RWPE2 (cell line): ENCODE measurements around the gene MANSC4.

Source experiments
- ATAC-seq: fragments of 200-7000 bp; cut with Tn5 transposase; 3 replicates; pipeline ENCODE4 v1.9.1; 2021; ENCODE audit warnings: low read depth
- DNase-seq: peaks from one replicate; pipeline ENCODE4 v3.0.0-alpha.2; 2020; ENCODE audit warnings: low spot score
- H3K27ac ChIP-seq: fragments of 450-650 bp; 2 replicates; pipeline ENCODE4 v1.5.1; 2017; ENCODE audit warnings: mild to moderate bottlenecking; ENCODE audit not compliant: poor library complexity, severe bottlenecking
- H3K27me3 ChIP-seq: fragments of 250-450 bp; sonication (Bioruptor Pico); 2 replicates; pipeline ENCODE4 v1.5.1; 2021; ENCODE audit warnings: mild to moderate bottlenecking, moderate library complexity; ENCODE audit not compliant: insufficient read depth, poor library complexity, severe bottlenecking
- H3K36me3 ChIP-seq: fragments of 250-450 bp; sonication (Bioruptor Pico); 2 replicates; pipeline ENCODE4 v1.5.1; 2020; ENCODE audit warnings: low read depth, mild to moderate bottlenecking, moderate library complexity
- H3K4me1 ChIP-seq: fragments of 250-450 bp; sonication (Bioruptor Pico); 2 replicates; pipeline ENCODE4 v1.5.1; 2021; ENCODE audit warnings: mild to moderate bottlenecking, moderate library complexity; ENCODE audit not compliant: insufficient read depth, poor library complexity, severe bottlenecking
- H3K4me3 ChIP-seq: fragments of 250-450 bp; sonication (Bioruptor Pico); 2 replicates; pipeline ENCODE4 v1.5.1; 2021; ENCODE audit warnings: mild to moderate bottlenecking, moderate library complexity; ENCODE audit not compliant: severe bottlenecking
- H3K9me3 ChIP-seq: fragments of 250-450 bp; sonication (Bioruptor Pico); 2 replicates; pipeline ENCODE4 v1.5.1; 2021; ENCODE audit warnings: mild to moderate bottlenecking, moderate library complexity; ENCODE audit not compliant: severe bottlenecking
- TF ChIP-seq, protein P1 (sequence below): fragments of 450-650 bp; IDR thresholded peaks from one replicate; pipeline ENCODE4 v1.5.1; 2017; ENCODE audit warnings: mild to moderate bottlenecking, moderate library complexity; ENCODE audit not compliant: poor library complexity, severe bottlenecking

Gene MANSC4

GRCh38 chr12:27818401-27818918 is 38.4 kb upstream of the MANSC4 start:
- DNase-seq, result no peak
- H3K36me3 ChIP-seq, result no peaks in the 10 kb centered on the region
- no peak overlapping the region for H3K4me3 ChIP-seq
- TF ChIP-seq, protein P1, sequence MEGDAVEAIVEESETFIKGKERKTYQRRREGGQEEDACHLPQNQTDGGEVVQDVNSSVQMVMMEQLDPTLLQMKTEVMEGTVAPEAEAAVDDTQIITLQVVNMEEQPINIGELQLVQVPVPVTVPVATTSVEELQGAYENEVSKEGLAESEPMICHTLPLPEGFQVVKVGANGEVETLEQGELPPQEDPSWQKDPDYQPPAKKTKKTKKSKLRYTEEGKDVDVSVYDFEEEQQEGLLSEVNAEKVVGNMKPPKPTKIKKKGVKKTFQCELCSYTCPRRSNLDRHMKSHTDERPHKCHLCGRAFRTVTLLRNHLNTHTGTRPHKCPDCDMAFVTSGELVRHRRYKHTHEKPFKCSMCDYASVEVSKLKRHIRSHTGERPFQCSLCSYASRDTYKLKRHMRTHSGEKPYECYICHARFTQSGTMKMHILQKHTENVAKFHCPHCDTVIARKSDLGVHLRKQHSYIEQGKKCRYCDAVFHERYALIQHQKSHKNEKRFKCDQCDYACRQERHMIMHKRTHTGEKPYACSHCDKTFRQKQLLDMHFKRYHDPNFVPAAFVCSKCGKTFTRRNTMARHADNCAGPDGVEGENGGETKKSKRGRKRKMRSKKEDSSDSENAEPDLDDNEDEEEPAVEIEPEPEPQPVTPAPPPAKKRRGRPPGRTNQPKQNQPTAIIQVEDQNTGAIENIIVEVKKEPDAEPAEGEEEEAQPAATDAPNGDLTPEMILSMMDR, result no peak
- H3K27me3 ChIP-seq, result no peaks in the 10 kb centered on the region
- no peak overlapping the region for H3K27ac ChIP-seq
- ATAC-seq, result no peak
- H3K4me1 ChIP-seq, result peaks cover 18% of the 10 kb centered on the region
- H3K9me3 ChIP-seq, result no peaks in the 10 kb centered on the region

GRCh38 chr12:27817766-27818165 is 37.7 kb upstream of the MANSC4 start:
- no peak for DNase-seq
- Histone ChIP-seq H3K4me3 (no peak overlapping the region), H3K27ac (no peak overlapping the region), H3K9me3 (no peaks in the 10 kb centered on the region), H3K4me1 (peaks cover 16% of the 10 kb centered on the region), H3K27me3 (no peaks in the 10 kb centered on the region), H3K36me3 (no peaks in the 10 kb centered on the region)
- TF ChIP-seq, protein P1, result no peak
- no peak for ATAC-seq

- Histone ChIP-seq H3K36me3 (no peaks in the 10 kb centered on the region), H3K4me3 (no peak overlapping the region), H3K9me3 (no peaks in the 10 kb centered on the region), H3K27ac (no peak overlapping the region), H3K4me1 (no peaks in the 10 kb centered on the region), H3K27me3 (no peaks in the 10 kb centered on the region)
- TF ChIP-seq, protein P1, result no peak
- ATAC-seq (no peak), DNase-seq (no peak)
Measured at GRCh38 chr12:27814851-27815591, 35.0 kb upstream of the MANSC4 start.

GRCh38 chr12:27814411-27814810 is 34.4 kb upstream of the MANSC4 start:
- H3K9me3 ChIP-seq, result no peaks in the 10 kb centered on the region
- no peak overlapping the region for H3K27ac ChIP-seq
- no peaks in the 10 kb centered on the region for H3K27me3 ChIP-seq
- H3K36me3 ChIP-seq, result no peaks in the 10 kb centered on the region
- TF ChIP-seq, protein P1, result no peak
- no peak overlapping the region for H3K4me3 ChIP-seq
- no peaks in the 10 kb centered on the region for H3K4me1 ChIP-seq
- ATAC-seq, result no peak
- DNase-seq, result no peak

DNA sequence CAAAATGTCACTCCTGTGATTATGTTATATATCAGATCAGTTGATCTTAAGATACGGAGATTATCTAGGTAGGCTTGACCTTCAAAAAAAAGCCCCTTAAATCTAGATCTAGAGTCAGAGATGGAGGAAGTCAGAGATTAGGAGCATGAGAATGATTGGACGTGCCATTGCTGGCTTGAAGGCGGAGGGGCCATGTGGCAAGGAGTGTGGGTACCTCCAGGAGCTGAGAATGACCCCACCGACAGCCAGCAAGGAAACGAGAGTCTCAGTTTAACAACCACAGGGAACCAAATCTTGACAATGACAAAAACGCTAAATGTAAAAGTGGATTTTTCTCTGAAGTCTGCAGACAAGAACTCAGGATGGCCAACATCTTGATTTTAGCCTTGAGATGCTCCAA is 32.5 kb upstream of the MANSC4 start:
- TF ChIP-seq, protein P1, result no peak
- no peak overlapping the region for H3K27ac ChIP-seq
- H3K9me3 ChIP-seq, result no peaks in the 10 kb centered on the region
- H3K27me3 ChIP-seq, result no peaks in the 10 kb centered on the region
- ATAC-seq, result no peak
- no peak for DNase-seq
- H3K4me1 ChIP-seq, result no peaks in the 10 kb centered on the region
- no peak overlapping the region for H3K4me3 ChIP-seq
- no peaks in the 10 kb centered on the region for H3K36me3 ChIP-seq
